Psoas muscle (tissue), 8 donors: ENCODE data around the gene PRUNE2. TPM values are rescaled to one million over a fixed set of nuclear protein-coding genes. Genes with fewer than 3 reads are reported as not detected.

Source experiments
- ATAC-seq, 4 donors: fragments of 200-7000 bp; cut with Tn5 transposase; one replicate each; pipeline ENCODE4 v1.9.1; 2020; ENCODE audit warnings: moderate library complexity in 3 of 4, mild to moderate bottlenecking in 2 of 4
- DNase-seq, 2 donors: peaks; one replicate each; pipeline ENCODE4 v3.0.0-alpha.2; 2020
- H3K27ac ChIP-seq: fragments of 200-600 bp; one replicate; pipeline ENCODE4 v1.8.0; 2022
- H3K27me3 ChIP-seq, 3 donors: fragments of 200-600 bp in 1 of 3; one replicate each; pipeline versions ENCODE4 v1.6.1 to v1.8.0; 2013 to 2022; ENCODE audit warnings: low read length in 2 of 3, mild to moderate bottlenecking in 2 of 3, moderate library complexity in 1 of 3; ENCODE audit not compliant: insufficient read depth in 3 of 3
- H3K36me3 ChIP-seq, 2 donors: fragments of 200-600 bp in 1 of 2; one replicate each; pipeline versions ENCODE4 v1.6.1 to v1.8.0; 2013 to 2022; ENCODE audit warnings: low read depth in 1 of 2, mild to moderate bottlenecking in 1 of 2, moderate library complexity in 1 of 2; ENCODE audit not compliant: insufficient read depth in 1 of 2
- H3K4me1 ChIP-seq: fragments of 200-600 bp; one replicate; pipeline ENCODE4 v1.8.0; 2022
- H3K4me3 ChIP-seq: fragments of 200-600 bp; one replicate; pipeline ENCODE4 v1.8.0; 2022; ENCODE audit warnings: mild to moderate bottlenecking
- H3K9me3 ChIP-seq: fragments of 200-600 bp; one replicate; pipeline ENCODE4 v1.8.0; 2022
- CTCF ChIP-seq: fragments of 200-600 bp; IDR thresholded peaks from one replicate; pipeline ENCODE4 v1.8.0; 2022; ENCODE audit warnings: antibody characterized with exemption
- WGBS, 3 donors: extraction: QIAGEN DNeasy Blood & Tissue Kit; methylation state at CpG; one replicate each; pipeline versions ENCODE4 v1.1.6 to v1.1.7; 2013; 5-methylcytosine and 5-hydroxymethylcytosine counted together
- intact Hi-C, 2 donors: fragments of 100-400 bp; cut with DNase I; formaldehyde crosslinking; loops; one replicate each; pipeline versions ENCODE4 v1.11.0 to v1.14.2; 2022
- polyA plus RNA-seq, 3 donors: library from polyadenylated mRNA; stranded (reverse); fragments of 200-250 nt; gene quantifications; one replicate each; pipeline ENCODE4 v1.2.3, GENCODE V29; 2013
- total RNA-seq, 4 donors: library from RNA; stranded (reverse); fragmentation: NEBNext Ultra II Directional in 2 of 4; extraction: Animal tissue kit (Norgen Biotek cat#: 25700) in 2 of 4; gene quantifications; one replicate each; pipeline versions ENCODE4 v1.2.1 to v1.2.4, GENCODE V29; 2021 to 2023
- donor health status: healthy with polysubstance abuse.
- donor health status: DM: no; HTN: no; CAD: no; lungs with moderate emphysema.
- donor health status: Bipolar disorder and iron deficiency.
- donor health status: healthy.
- donor health status: DM: yes; HTN: yes; CAD: no.
- donor health status: DM: no; HTN: no; CAD: no.
- donor health status: DM: no; HTN: no; CAD: no.
- donor health status: DM: yes; HTN: yes; CAD: no.

Gene PRUNE2
- total and polyA plus RNA-seq, 7 donors: 1.2 to 79.9 (median 3.6) TPM

DNA sequence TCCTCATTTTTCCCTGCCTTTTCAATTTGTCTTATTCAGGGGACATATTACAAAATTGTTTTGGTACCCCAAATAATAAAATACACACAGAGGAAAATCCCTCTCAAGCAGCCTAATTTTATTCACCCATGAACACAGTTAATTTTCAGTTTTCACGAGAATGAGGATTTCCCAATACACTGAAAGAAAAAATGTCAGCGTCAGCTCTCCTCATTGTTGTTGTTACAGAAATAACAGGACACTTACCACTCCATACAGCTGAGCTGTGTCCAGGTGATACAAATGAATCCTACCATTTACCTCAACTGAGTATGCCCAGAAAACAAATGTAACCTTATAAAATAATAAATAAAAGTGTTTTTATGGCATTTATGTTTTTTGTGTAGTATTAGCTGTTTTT is 286.3 kb downstream of the PRUNE2 start:
- ATAC-seq (no peak), DNase-seq (no peak)
- intact Hi-C loops: no loop called here
- H3K36me3 ChIP-seq: no peaks in the 10 kb centered on the region
- H3K27me3 ChIP-seq: no peaks in the 10 kb centered on the region
- H3K9me3 ChIP-seq: no peaks in the 10 kb centered on the region
- H3K27ac ChIP-seq: peak overlapping the region; percentile 36
- H3K4me1 ChIP-seq: no peaks in the 10 kb centered on the region
- 40 to 44% (median 43%) methylated on average over 2 of the region's 2 CpGs for WGBS, 3 donors
- no peak overlapping the region for H3K4me3 ChIP-seq
- TF ChIP-seq CTCF: no peak

- no peak for TF ChIP-seq CTCF
- no peak for DNase-seq
- intact Hi-C loops: no loop called here
- Histone ChIP-seq H3K36me3 (no peaks in the 10 kb centered on the region), H3K9me3 (no peaks in the 10 kb centered on the region), H3K27me3 (no peaks in the 10 kb centered on the region), H3K27ac (peak overlapping the region; percentile 36), H3K4me3 (no peak overlapping the region), H3K4me1 (no peaks in the 10 kb centered on the region)
- ATAC-seq: no peak
Measured at GRCh38 chr9:76619197-76619596, 286.7 kb downstream of the PRUNE2 start.

DNA sequence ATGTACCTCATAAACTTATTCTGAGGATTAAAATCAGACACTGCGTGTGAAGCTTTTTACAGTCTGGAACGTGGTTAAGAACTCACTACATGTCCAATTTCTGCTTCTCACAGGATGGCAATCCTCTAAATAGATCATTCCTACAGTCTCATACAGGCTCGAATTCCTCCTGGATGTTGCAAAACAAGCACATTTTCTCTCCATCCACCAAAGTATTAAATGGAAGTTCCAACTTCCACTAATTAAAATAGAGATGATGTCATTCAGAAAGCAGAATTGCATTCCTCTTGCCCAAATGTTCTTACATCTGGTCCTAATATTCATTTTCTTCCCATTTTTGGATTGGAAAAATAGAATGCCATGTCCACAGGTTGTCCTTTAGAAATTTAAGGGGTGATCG is 287.2 kb downstream of the PRUNE2 start:
- no peak for TF ChIP-seq CTCF
- H3K36me3 ChIP-seq: no peaks in the 10 kb centered on the region
- DNase-seq (no peak), ATAC-seq (no peak)
- no peak overlapping the region for H3K4me3 ChIP-seq
- H3K27me3 ChIP-seq: no peaks in the 10 kb centered on the region
- intact Hi-C loops: no loop called here
- H3K9me3 ChIP-seq: no peaks in the 10 kb centered on the region
- H3K27ac ChIP-seq: no peak overlapping the region
- H3K4me1 ChIP-seq: no peaks in the 10 kb centered on the region
- 54 to 71% (median 55%) methylated on average over 4 of the region's 4 CpGs for whole genome bisulfite sequencing, 3 donors

- intact Hi-C loops: no loop called here
- Histone ChIP-seq H3K9me3 (no peaks in the 10 kb centered on the region), H3K4me3 (no peak overlapping the region), H3K4me1 (no peaks in the 10 kb centered on the region), H3K27me3 (no peaks in the 10 kb centered on the region), H3K36me3 (no peaks in the 10 kb centered on the region), H3K27ac (no peak overlapping the region)
- TF ChIP-seq CTCF: no peak
- WGBS, 3 donors: 85 to 93% (median 88%) methylated on average over 3 of the region's 3 CpGs
- DNase-seq (no peak), ATAC-seq (no peak)
Measured at GRCh38 chr9:76617497-76618175, 288.3 kb downstream of the PRUNE2 start.

GRCh38 chr9:76616780-76617179 is 289.1 kb downstream of the PRUNE2 start:
- intact Hi-C loops: no loop called here
- H3K9me3 ChIP-seq: no peaks in the 10 kb centered on the region
- no peak overlapping the region for H3K4me3 ChIP-seq
- no peak for TF ChIP-seq CTCF
- no peak overlapping the region for H3K27ac ChIP-seq
- H3K36me3 ChIP-seq: no peaks in the 10 kb centered on the region
- H3K4me1 ChIP-seq: no peaks in the 10 kb centered on the region
- no peaks in the 10 kb centered on the region for H3K27me3 ChIP-seq
- DNase-seq (no peak), ATAC-seq (no peak)
- 92 to 97% (median 95%) methylated on average over 2 of the region's 2 CpGs for WGBS, 3 donors
